Umbilical cord (tissue), 2 donors: ENCODE measurements around the gene DDR2. TPM values are rescaled to one million over a fixed set of nuclear protein-coding genes. Genes with fewer than 3 reads are reported as not detected.
"Not testable (repeated sequence)": the region's sequence is repeated elsewhere in the genome, so short reads cannot be mapped to it uniquely, and the experiment has no call there.

Experiments
- DNase-seq: peaks from one replicate; pipeline ENCODE4 v3.0.0-alpha.2; 2015; ENCODE audit warnings: low spot score
- total RNA-seq: library from RNA; depleted of rRNA; stranded (reverse); fragments of >200 nt; gene quantifications from one replicate; pipeline ENCODE4 v1.2.3, GENCODE V29; 2014; ENCODE audit warnings: low replicate concordance; ENCODE audit not compliant: insufficient read depth

Gene DDR2
- total RNA-seq, 1 donor from 2014 or later, result 69.6 TPM

GRCh38 chr1:162720996-162721395 lies 88.7 kb downstream of the DDR2 start:
- DNase-seq, result no peak

DNA sequence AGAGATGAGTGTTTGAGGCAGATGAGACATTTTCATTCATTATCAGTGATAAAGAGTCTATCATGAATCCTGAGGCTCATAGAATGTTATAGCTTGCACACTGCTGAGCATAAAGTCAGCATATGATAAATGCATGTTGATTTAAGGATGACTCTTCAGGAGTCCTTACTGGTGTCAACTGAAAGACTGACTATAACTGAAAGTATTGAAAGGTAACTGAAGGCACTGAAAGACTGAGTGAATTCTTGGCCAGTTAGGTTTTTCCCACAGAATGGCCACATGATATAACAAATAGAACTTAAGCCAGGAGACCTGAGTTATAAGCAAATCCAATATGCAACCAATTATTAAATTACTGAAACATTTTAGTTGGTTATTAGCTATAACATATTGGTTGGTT lies 89.2 kb downstream of the DDR2 start:
- DNase-seq, result no peak

GRCh38 chr1:162722036-162722435 lies 89.8 kb downstream of the DDR2 start:
- no peak for DNase-seq

- no peak for DNase-seq
Observed at GRCh38 chr1:162724583-162725120, 92.4 kb downstream of the DDR2 start.

- no peak for DNase-seq
Observed at GRCh38 chr1:162725301-162725837, 93.1 kb downstream of the DDR2 start.

DNA sequence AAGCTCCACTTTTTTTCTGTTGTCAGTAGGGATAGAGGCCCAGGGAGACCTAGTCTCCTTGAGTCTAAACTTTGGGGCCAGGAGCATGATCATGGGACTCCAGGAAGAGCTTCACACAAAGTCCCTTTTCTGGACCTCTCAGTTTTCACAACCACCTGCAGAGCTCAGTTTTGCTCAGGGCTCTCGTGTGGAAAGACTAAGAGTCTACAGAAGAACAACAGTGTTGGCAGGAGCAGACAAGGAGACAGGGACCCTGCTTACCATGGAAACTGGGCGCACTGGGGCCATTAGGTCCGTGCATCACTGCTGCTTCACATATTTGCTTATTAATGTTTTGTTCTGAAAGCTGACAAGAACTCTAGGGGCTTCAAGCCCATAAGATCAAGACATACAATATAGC lies 94.3 kb downstream of the DDR2 start:
- DNase-seq, result no peak

DNA sequence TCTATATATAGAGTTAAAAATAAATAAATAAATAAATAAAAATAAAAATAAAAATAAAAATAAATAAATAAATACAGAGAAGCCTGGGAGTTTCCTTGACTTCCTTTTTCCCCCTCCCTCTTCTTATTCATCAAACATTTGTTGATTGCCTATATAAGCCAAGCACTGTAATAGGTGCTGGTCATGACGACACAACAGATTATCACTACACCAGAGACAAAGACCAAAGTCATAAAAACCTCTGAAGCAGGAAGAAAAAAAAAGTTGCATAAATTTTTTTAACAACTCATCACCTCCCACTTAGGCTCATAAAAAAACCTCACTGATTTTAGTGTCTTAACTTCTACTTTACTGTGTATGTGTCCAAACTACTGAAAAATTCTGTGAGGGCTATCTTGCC lies 95.2 kb downstream of the DDR2 start:
- DNase-seq, result not testable (repeated sequence)

DNA sequence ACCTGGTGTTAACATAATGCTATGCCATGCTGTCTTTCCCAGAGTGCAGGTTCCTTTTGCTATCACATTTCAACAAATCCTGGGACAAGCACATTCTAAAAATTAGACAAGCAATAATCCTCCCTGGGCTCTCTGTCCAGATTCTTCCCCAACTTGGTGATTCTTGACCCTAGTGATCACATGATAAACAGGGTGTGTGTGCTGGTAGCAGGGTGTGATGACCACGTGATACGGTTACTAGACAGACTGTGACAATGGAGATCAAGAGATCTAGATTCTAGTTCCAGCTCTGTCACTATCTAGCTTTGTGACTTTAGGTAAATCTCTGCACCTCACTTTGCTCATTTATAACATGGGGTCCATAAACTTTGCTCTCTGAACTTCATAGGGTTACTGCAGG lies 96.3 kb downstream of the DDR2 start:
- DNase-seq, result no peak

DNA sequence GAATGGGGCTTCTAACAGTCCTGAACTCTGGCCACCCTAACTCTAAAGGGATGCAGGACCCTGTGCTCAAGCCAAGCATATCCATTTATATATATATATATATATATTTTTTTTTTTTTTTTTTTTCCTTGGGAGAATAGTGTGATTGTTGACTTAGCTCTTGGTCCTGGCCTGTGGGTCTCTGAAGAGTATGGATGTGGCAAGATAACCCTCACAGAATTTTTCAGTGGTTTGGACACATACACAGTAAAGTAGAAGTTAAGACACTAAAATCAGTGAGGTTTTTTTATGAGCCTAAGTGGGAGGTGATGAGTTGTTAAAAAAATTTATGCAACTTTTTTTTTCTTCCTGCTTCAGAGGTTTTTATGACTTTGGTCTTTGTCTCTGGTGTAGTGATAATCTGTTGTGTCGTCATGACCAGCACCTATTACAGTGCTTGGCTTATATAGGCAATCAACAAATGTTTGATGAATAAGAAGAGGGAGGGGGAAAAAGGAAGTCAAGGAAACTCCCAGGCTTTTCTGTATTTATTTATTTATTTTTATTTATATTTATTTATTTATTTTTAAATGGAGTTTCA lies 97.0 kb downstream of the DDR2 start:
- DNase-seq, result not testable (repeated sequence)

DNA sequence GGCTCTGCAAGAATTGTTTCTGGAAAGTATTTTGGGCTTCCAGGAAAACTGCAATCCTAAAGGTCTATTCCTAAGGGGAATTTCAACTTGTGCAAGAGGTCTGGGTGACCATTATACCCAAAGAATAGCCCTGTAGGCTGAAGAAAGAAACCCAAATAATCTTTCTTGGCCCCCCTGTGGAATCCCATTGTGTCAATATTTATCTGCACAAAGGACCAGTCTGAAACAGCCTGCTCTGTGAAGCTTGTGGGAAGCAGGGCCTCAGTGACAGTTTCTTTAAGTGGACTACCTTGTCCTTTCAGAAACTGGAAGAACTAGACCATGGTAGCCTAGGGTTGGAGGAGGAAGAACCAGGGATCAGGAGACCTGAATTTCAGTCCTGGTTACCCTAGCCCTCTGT lies 99.8 kb downstream of the DDR2 start:
- DNase-seq, result no peak

DNA sequence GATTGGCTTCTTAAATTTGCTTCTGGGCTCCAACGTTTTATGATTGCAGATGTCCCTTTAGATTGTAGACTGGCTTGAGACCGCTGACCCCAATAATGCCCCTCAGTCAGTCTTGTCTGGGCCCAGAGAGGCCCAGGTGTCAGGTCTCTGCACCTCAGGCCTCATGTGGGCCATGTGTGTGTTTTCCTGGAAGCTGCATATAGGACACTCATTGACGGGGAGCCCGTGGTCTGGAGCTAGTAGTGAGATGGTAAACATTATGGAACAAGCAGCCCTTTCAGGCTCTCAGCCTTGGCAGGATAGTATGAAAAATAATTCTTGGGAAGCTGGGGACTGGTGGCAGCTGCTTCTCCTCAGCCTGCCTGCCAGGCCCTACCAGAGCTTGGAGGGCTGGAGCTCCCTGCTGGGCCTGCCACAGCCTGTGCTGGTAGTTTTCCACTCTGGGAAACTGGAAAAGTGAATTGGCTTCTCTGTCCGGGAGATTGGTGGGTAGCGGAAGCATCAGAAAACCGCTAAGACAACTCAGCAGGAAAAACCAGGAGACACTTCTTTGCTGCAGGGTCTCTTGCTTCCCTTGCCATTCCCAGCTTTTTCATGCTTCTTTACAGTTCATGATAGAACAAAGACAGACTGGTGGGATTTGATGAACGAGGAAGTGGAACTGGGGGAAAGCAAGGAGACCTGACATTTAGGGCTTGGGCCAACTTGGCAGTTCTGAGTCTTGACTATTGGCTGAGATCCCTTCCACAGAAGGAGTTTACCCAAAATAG lies 100.5 kb downstream of the DDR2 start:
- DNase-seq, result no peak

GRCh38 chr1:162733336-162733590 lies 101.0 kb downstream of the DDR2 start:
- DNase-seq, result no peak

DNA sequence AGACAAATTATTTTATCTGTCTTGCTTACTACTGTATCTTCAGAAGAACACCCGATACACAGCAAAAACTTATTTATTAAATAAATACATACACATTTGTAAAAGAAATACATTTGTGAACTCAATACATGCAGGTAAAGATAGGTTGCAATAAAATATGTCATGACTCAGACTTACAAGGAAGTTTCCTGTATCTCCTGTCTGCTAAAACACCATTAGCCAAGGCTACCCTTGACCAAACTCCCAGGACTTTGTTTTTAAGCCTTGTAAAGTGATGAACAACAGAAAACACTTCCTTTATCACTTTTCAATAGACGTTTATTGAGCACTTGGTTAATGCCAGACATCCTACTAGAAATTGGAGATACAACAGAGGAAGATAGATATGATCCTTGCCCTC lies 101.8 kb downstream of the DDR2 start:
- no peak for DNase-seq

- no peak for DNase-seq
Observed at GRCh38 chr1:162736184-162736583, 103.9 kb downstream of the DDR2 start.

- DNase-seq, result no peak
Observed at GRCh38 chr1:162736633-162737067, 104.4 kb downstream of the DDR2 start.

GRCh38 chr1:162740755-162741154 lies 108.5 kb downstream of the DDR2 start:
- DNase-seq, result peak; percentile 30

DNA sequence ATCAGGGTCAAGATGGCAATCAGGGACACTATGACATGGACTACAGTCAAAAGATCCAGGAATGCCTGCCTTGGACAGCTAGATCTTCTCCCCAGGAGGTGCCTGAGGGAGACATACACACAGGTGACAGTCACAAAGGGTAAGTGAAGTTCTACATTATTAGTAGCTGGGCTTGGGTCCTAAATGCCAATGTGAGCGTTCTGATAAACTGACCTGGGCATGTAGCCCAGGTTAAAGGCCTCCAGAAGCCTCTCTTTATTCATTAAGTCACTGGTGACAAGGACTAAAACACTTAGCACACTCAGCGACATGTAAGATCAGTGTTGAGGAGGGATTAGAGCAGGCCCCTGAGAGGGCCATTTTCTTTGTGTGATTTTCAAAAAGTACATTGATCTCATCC lies 109.3 kb downstream of the DDR2 start:
- DNase-seq, result no peak

DNA sequence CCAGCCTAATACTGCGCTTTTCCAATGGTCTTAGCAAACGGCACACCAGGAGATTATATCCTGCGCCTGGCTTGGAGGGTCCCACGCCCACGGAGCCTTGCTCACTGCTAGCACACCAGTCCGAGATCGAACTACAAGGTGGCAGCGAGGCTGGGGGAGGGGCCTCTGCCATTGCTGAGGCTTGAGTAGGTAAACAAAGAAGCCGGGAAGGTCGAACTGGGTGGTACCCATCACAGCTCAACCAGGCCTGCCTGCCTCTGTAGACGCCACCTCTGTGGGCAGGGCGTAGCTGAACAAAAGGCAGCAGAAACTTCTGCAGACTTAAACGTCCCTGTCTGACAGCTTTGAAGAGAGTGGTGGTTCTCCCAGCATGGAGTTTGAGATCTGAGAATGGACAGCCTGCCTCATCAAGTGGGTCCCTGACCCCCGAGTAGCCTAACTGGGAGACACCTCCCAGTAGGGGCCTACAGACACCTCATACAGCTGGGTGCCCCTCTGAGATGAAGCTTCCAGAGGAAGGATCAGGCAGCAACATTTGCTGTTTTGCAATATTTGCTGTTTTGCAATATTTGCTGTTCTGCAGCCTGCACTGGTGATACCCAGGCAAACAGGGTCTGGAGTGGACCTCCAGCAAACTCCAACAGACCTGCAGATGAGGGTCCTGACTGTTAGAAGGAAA lies 114.1 kb downstream of the DDR2 start:
- DNase-seq, result not testable (repeated sequence)

DNA sequence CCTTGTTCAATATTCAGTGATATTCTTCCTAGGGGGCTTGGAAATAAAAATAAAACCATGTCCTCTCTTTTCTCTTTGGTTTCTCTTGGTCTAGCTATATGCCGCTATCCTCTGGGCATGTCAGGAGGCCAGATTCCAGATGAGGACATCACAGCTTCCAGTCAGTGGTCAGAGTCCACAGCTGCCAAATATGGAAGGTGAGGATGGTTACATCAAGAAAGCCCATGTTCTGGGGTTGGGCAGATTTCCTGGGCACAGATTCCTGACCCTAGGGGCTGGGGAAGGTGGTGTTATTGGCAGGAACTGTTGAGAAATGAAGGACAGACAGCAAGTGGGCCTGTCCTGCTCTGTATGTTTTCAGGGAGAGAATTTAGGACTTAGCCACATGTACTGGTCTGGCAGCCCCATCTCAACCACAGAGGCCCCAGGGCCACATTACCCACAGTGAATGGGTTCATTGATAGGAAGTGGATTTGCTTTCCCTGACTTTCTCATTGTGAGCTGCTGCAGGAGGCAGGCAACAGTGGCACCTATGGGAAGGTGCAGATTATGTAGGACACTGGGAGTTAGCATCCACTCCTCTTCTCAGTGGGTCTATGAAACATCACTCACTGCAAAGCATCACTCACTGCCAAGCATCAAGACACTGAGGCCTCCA lies 120.9 kb downstream of the DDR2 start:
- no peak for DNase-seq

GRCh38 chr1:162753998-162754585 lies 121.8 kb downstream of the DDR2 start:
- no peak for DNase-seq

GRCh38 chr1:162755306-162755705 lies 123.0 kb downstream of the DDR2 start:
- DNase-seq, result no peak

- DNase-seq, result no peak
Observed at GRCh38 chr1:162756523-162756922, 124.3 kb downstream of the DDR2 start.
